ENCODE results near the gene FBXO34.

FBXO34 gene

GRCh38 chr14:55297611-55298499, 26.6 kb downstream of the FBXO34 start:
- Histone ChIP-seq H3K4me3 (ENCODE audit: low read length, poor library complexity, severe bottlenecking) (no peak overlapping the region), H4K20me1 (ENCODE audit: insufficient read depth, low read length, poor library complexity, severe bottlenecking) (peaks cover 64% of the 10 kb centered on the region), H3K9ac (ENCODE audit: low read depth, low read length, poor library complexity, severe bottlenecking) (no peak overlapping the region), H2AFZ (ENCODE audit: low read length) (no peak overlapping the region), H3K9me2 (replicated peaks; ENCODE audit: low read depth, low read length) (no peaks in the 10 kb centered on the region), H3K4me2 (ENCODE audit: low read depth, low read length, poor library complexity, severe bottlenecking) (no peak overlapping the region), H3K27me3 (ENCODE audit: insufficient read depth, low read length, poor library complexity, severe bottlenecking) (no peaks in the 10 kb centered on the region), H3K4me1 (ENCODE audit: insufficient read depth, low read length, poor library complexity, severe bottlenecking) (peaks cover 36% of the 10 kb centered on the region), H3F3A (ENCODE audit: low read depth) (peaks cover 7% of the 10 kb centered on the region; the same call in 1 of the 2 replicates), H3K36me3 (ENCODE audit: insufficient read depth, low read length) (peaks cover 9% of the 10 kb centered on the region; the same call in 1 of the 2 replicates), H3K79me2 (ENCODE audit: insufficient read depth, low read length) (peaks cover 91% of the 10 kb centered on the region), H3K9me3 (ENCODE audit: insufficient read depth, low read depth, low read length) (no peaks in the 10 kb centered on the region)
- no peak for TF ChIP-seq EZH2phosphoT487 (IDR thresholded peaks at IDR 0.05; ENCODE audit: borderline replicate concordance)
- peak; percentile 54 for TF ChIP-seq CTCF (conservative IDR thresholded peaks at IDR 0.05; ENCODE audit: low read length)

GRCh38 chr14:55298500-55298822, 27.2 kb downstream of the FBXO34 start:
- no peaks in the 10 kb centered on the region for H3K9me2 ChIP-seq (replicated peaks; ENCODE audit: low read depth, low read length)
- no peak overlapping the region for H3K9ac ChIP-seq (ENCODE audit: low read depth, low read length, poor library complexity, severe bottlenecking)
- H3K4me3 ChIP-seq (ENCODE audit: low read length, poor library complexity, severe bottlenecking) = no peak overlapping the region
- H2AFZ ChIP-seq (ENCODE audit: low read length) = no peak overlapping the region
- H3K9me3 ChIP-seq (ENCODE audit: insufficient read depth, low read depth, low read length) = no peaks in the 10 kb centered on the region
- H4K20me1 ChIP-seq (ENCODE audit: insufficient read depth, low read length, poor library complexity, severe bottlenecking) = peaks cover 64% of the 10 kb centered on the region
- peaks cover 7% of the 10 kb centered on the region; the same call in 1 of the 2 replicates for H3F3A ChIP-seq (ENCODE audit: low read depth)
- H3K79me2 ChIP-seq (ENCODE audit: insufficient read depth, low read length) = peaks cover 91% of the 10 kb centered on the region
- no peaks in the 10 kb centered on the region for H3K27me3 ChIP-seq (ENCODE audit: insufficient read depth, low read length, poor library complexity, severe bottlenecking)
- peaks cover 9% of the 10 kb centered on the region; the same call in 1 of the 2 replicates for H3K36me3 ChIP-seq (ENCODE audit: insufficient read depth, low read length)
- TF ChIP-seq CTCF (conservative IDR thresholded peaks at IDR 0.05; ENCODE audit: low read length) (no peak), EZH2phosphoT487 (IDR thresholded peaks at IDR 0.05; ENCODE audit: borderline replicate concordance) (no peak)
- peaks cover 35% of the 10 kb centered on the region for H3K4me1 ChIP-seq (ENCODE audit: insufficient read depth, low read length, poor library complexity, severe bottlenecking)
- H3K4me2 ChIP-seq (ENCODE audit: low read depth, low read length, poor library complexity, severe bottlenecking) = no peak overlapping the region

GRCh38 chr14:55301437-55302121, 30.4 kb downstream of the FBXO34 start:
- TF ChIP-seq EZH2phosphoT487 (IDR thresholded peaks at IDR 0.05; ENCODE audit: borderline replicate concordance) (no peak), CTCF (conservative IDR thresholded peaks at IDR 0.05; ENCODE audit: low read length) (no peak)
- H4K20me1 ChIP-seq (ENCODE audit: insufficient read depth, low read length, poor library complexity, severe bottlenecking) = peaks cover 46% of the 10 kb centered on the region
- no peaks in the 10 kb centered on the region for H3K9me3 ChIP-seq (ENCODE audit: insufficient read depth, low read depth, low read length)
- H3F3A ChIP-seq (ENCODE audit: low read depth) = no peaks in the 10 kb centered on the region
- peaks cover 14% of the 10 kb centered on the region for H3K4me1 ChIP-seq (ENCODE audit: insufficient read depth, low read length, poor library complexity, severe bottlenecking)
- no peak overlapping the region for H3K4me3 ChIP-seq (ENCODE audit: low read length, poor library complexity, severe bottlenecking)
- H3K4me2 ChIP-seq (ENCODE audit: low read depth, low read length, poor library complexity, severe bottlenecking) = no peak overlapping the region
- H2AFZ ChIP-seq (ENCODE audit: low read length) = no peak overlapping the region
- H3K36me3 ChIP-seq (ENCODE audit: insufficient read depth, low read length) = peaks cover 7% of the 10 kb centered on the region; the same call in 1 of the 2 replicates
- no peak overlapping the region for H3K9ac ChIP-seq (ENCODE audit: low read depth, low read length, poor library complexity, severe bottlenecking)
- no peaks in the 10 kb centered on the region for H3K27me3 ChIP-seq (ENCODE audit: insufficient read depth, low read length, poor library complexity, severe bottlenecking)
- peaks cover 96% of the 10 kb centered on the region for H3K79me2 ChIP-seq (ENCODE audit: insufficient read depth, low read length)
- no peaks in the 10 kb centered on the region for H3K9me2 ChIP-seq (replicated peaks; ENCODE audit: low read depth, low read length)
